Measurements from ENCODE around the gene FBXO10. TPM values are rescaled to one million over a fixed set of nuclear protein-coding genes. Genes with fewer than 3 reads are reported as not detected.
A peak's percentile ranks its signal among the peaks of the same experiment; 100 is the strongest.

Gene FBXO10, protein sequence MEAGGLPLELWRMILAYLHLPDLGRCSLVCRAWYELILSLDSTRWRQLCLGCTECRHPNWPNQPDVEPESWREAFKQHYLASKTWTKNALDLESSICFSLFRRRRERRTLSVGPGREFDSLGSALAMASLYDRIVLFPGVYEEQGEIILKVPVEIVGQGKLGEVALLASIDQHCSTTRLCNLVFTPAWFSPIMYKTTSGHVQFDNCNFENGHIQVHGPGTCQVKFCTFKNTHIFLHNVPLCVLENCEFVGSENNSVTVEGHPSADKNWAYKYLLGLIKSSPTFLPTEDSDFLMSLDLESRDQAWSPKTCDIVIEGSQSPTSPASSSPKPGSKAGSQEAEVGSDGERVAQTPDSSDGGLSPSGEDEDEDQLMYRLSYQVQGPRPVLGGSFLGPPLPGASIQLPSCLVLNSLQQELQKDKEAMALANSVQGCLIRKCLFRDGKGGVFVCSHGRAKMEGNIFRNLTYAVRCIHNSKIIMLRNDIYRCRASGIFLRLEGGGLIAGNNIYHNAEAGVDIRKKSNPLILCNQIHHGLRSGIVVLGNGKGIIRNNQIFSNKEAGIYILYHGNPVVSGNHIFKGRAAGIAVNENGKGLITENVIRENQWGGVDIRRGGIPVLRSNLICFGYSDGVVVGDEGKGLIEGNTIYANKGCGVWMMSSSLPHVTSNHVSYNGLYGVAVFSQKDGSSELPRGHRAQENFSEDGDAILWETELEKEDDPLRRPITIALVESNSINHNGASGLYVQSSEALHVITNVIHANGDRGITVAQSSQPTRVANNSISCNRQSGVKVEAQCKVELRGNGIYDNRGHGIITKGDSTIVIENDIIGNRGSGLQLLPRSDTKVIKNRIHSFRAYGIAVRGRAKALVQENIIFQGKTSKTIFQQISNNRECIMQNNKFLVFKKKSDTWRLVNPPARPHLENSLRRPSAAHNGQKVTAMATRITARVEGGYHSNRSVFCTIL
- total RNA-seq: 10 to 100 TPM in 1 of 4 donors, 1 to 10 TPM in 3; 5.1 to 10.5 (median 7.2) TPM

DNA sequence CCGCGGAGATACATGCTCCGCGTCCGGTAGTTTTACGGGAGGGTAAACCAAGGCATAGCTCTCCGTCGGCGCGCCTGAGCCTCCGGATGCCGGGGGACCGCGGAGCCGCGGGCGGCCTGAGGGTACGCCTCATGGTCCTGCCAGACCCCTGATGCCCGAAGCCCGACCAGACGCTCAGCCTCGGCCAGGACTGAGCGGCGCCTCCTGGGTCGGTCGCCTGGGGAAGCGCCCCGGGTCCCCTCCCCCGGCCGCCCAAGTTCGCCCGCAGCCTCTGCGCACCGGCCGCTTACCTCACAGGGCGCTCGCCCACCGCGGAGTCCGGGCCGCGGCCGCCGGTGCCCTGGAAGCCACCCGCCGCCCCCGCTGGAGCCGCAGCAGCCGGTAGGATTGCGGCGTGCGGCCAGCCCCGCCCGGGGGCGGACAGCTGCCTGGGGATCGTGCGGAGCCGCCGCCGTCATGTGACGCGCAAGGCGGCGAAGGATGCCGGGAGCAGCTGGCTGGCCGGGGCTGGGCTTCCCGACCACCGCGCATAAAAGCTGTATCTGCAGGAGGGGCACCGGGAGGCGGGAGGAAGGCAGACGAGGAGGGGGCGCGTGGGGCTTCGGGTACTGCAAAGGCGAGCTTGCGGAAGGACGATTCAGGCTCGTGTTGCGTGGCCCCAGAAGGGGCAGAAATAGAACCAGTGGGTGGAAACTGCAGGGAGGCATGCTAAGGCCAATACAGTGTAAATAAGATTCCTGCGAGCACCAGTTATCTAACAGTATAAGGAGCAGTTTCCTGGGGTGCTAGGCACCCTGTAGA is at the start of gene FBXO10:
FBXO10 (minus strand) TSS at position 460 of the 801 bp plus-strand sequence. CDS start 34,612 bp downstream, outside the sequence.
- ATAC-seq: peak; percentile 95
- peak within 1 kb of the TSS; percentile 91 to 92 for H3K4me3 ChIP-seq
- H3K27ac ChIP-seq: peak within 1 kb of the TSS; percentile 76 to 96 (median 92)
- no peaks in the 10 kb centered on the region for H3K27me3 ChIP-seq
- H3K36me3 ChIP-seq: peaks cover 0 to 12% of the 10 kb centered on the region in 2 donors
- WGBS, 2 donors (ENCODE audit: low coverage in 1 of 2): 0% methylated on average over 7 to 15 of the region's 81 CpGs
- H3K4me1 ChIP-seq: peaks cover 0 to 36% (median 10%) of the 10 kb centered on the region in 3 donors
- TF ChIP-seq CTCF (IDR thresholded peaks at IDR 0.05) (peak in 1 of 4 experiments; percentile 31), POLR2A (IDR thresholded peaks at IDR 0.05) (peak; percentile 71 to 82), EP300 (IDR thresholded peaks at IDR 0.05) (no peak), POLR2AphosphoS5 (IDR thresholded peaks at IDR 0.05) (peak; percentile 62)
- H3K9me3 ChIP-seq: no peaks in the 10 kb centered on the region

GRCh38 chr9:37625758-37626147 is 49.6 kb upstream of the FBXO10 start:
- WGBS, 2 donors (ENCODE audit: low coverage in 1 of 2): 60 to 79% methylated on average over 1 to 7 of the region's 12 CpGs
- Histone ChIP-seq H3K27me3 (peaks cover 4% of the 10 kb centered on the region), H3K9me3 (no peaks in the 10 kb centered on the region), H3K27ac (no peak overlapping the region), H3K4me1 (no peaks in the 10 kb centered on the region), H3K4me3 (no peak overlapping the region), H3K36me3 (no peaks in the 10 kb centered on the region)
- no peak for TF ChIP-seq CTCF (IDR thresholded peaks at IDR 0.05)
- TF ChIP-seq POLR2AphosphoS5 (IDR thresholded peaks at IDR 0.05): no peak
- no peak for TF ChIP-seq POLR2A (IDR thresholded peaks at IDR 0.05)
- TF ChIP-seq EP300 (IDR thresholded peaks at IDR 0.05): no peak
- ATAC-seq: no peak

- no peak for TF ChIP-seq CTCF (IDR thresholded peaks at IDR 0.05)
- no peak for TF ChIP-seq POLR2A (IDR thresholded peaks at IDR 0.05)
- TF ChIP-seq POLR2AphosphoS5 (IDR thresholded peaks at IDR 0.05): no peak
- TF ChIP-seq EP300 (IDR thresholded peaks at IDR 0.05): no peak
Measured at GRCh38 chr9:37625036-37625757, 49.0 kb upstream of the FBXO10 start.

GRCh38 chr9:37624073-37624472 is 47.9 kb upstream of the FBXO10 start:
- no peak for ATAC-seq
- Histone ChIP-seq H3K27me3 (peaks cover 4% of the 10 kb centered on the region), H3K27ac (no peak overlapping the region), H3K4me3 (no peak overlapping the region), H3K36me3 (no peaks in the 10 kb centered on the region), H3K9me3 (no peaks in the 10 kb centered on the region), H3K4me1 (no peaks in the 10 kb centered on the region)
- TF ChIP-seq POLR2A (IDR thresholded peaks at IDR 0.05) (no peak), POLR2AphosphoS5 (IDR thresholded peaks at IDR 0.05) (no peak), CTCF (IDR thresholded peaks at IDR 0.05) (no peak), EP300 (IDR thresholded peaks at IDR 0.05) (no peak)
- 64 to 86% methylated on average over 1 of the region's 1 CpG for WGBS, 2 donors (ENCODE audit: low coverage in 1 of 2)

More at GRCh38 chr9:37625036-37625757, 49.0 kb upstream of the FBXO10 start:
- Histone ChIP-seq H3K9me3 (no peaks in the 10 kb centered on the region), H3K27ac (no peak overlapping the region), H3K36me3 (no peaks in the 10 kb centered on the region), H3K4me1 (no peaks in the 10 kb centered on the region), H3K4me3 (no peak overlapping the region), H3K27me3 (peaks cover 4% of the 10 kb centered on the region)
- no peak for ATAC-seq
- 83% methylated on average over 1 of the region's 5 CpGs; no CpG with 5 or more reads in 1 of the 2 donors for WGBS, 2 donors (ENCODE audit: low coverage in 1 of 2)
